Choroid plexus epithelial cell (primary cell): ENCODE measurements around the gene PFN3.

Experiments
- DNase-seq: peaks from one replicate; pipeline ENCODE4 v3.0.0-alpha.2; 2010; ENCODE audit warnings: low read depth
- H3K4me3 ChIP-seq: 2 replicates; pipeline ENCODE4 v1.5.1; 2011; ENCODE audit warnings: low read depth, mild to moderate bottlenecking, control low read depth, low read length, moderate library complexity
- TF ChIP-seq, protein P1 (sequence below): conservative IDR thresholded peaks from 2 replicates; pipeline ENCODE4 v1.5.1; 2011; ENCODE audit warnings: low read depth, mild to moderate bottlenecking, control low read depth, inconsistent platforms, low read length, moderate library complexity

Gene PFN3

DNA sequence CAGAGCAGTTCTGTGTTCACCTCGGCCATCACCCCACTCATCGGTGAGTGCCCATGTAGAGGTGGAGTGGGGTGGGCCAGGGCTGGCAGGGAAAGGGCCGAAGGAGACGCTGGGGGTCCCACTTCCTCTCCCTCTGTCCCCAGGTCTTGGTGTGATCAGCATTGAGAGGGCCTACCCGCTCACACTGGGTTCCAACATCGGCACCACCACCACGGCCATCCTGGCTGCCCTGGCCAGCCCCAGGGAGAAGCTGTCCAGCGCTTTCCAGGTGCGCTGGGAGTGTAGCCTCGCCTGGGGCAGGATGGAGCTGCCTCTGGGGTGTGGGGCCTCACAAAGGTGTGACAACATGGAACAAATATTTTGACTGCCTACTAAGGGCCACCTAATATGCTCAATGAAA lies 3.7 kb downstream of the PFN3 start:
- no peak overlapping the region for H3K4me3 ChIP-seq
- DNase-seq = no peak
- TF ChIP-seq, protein P1, sequence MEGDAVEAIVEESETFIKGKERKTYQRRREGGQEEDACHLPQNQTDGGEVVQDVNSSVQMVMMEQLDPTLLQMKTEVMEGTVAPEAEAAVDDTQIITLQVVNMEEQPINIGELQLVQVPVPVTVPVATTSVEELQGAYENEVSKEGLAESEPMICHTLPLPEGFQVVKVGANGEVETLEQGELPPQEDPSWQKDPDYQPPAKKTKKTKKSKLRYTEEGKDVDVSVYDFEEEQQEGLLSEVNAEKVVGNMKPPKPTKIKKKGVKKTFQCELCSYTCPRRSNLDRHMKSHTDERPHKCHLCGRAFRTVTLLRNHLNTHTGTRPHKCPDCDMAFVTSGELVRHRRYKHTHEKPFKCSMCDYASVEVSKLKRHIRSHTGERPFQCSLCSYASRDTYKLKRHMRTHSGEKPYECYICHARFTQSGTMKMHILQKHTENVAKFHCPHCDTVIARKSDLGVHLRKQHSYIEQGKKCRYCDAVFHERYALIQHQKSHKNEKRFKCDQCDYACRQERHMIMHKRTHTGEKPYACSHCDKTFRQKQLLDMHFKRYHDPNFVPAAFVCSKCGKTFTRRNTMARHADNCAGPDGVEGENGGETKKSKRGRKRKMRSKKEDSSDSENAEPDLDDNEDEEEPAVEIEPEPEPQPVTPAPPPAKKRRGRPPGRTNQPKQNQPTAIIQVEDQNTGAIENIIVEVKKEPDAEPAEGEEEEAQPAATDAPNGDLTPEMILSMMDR = no peak

DNA sequence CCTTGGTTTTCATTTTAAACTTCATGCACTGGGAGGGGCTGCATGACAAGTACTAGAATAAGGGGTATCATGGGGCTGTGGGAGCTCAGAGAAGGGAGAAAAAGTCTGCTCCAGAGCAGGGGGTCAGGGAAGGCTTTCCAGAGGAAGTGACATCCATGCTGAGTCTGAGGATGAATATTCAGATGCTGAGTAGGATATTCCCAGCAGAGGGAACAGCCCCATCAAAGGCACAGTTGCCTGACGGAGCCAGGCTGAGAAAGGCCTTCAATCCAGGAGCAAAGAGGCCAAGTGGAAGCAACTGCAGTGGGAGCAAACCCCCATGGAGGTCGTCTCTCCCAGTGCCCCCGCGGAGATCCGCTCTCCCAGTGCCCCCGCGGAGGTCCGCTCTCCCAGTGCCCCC lies 4.4 kb downstream of the PFN3 start:
- TF ChIP-seq, protein P1 = no peak
- DNase-seq = no peak
- H3K4me3 ChIP-seq = no peak overlapping the region

DNA sequence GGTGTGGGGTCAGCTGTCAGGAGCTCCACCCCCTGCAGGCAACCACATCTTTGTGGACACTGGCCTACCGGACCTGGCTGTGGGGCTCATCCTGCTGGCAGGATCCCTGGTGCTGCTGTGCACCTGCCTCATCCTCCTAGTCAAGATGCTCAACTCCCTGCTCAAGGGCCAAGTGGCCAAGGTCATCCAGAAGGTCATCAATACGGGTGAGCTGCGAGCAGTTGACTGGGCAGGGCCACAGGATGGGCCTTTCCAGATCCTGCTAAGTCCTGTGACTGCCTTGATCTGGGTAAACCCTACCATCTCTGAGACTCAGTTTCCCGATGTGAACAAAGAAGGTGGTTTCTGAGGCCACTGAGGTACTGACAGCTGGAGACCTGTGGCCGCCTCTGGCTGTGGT lies 6.5 kb downstream of the PFN3 start:
- TF ChIP-seq, protein P1 = no peak
- DNase-seq = no peak
- no peak overlapping the region for H3K4me3 ChIP-seq

DNA sequence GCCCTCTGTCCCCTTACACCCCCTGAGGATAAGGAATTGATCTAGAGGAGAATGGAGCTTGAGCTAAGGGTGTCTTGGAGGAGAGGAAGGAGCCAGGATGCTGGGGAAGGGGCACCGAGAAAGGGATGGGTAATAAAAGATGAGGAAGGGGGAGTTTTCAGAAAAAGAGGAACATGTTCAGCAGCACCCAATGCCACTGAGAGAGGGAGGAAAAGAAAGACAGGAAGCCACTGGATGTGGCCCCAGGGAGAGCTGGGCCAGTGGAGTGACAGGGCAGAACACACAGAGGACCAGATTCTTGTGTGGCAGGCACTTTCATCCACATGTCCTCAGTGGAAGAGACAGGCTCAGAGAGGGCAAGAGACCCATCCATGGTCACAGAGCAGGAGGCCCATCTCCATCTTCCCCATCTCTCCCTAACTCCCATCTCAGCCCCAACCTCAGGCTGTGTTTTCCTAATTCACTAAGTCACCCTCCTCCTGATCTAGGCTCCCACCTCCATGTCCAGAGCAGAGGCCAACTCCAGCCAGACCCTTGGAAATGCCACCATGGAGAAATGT lies 7.2 kb downstream of the PFN3 start:
- TF ChIP-seq, protein P1 = no peak
- no peak overlapping the region for H3K4me3 ChIP-seq
- no peak for DNase-seq

DNA sequence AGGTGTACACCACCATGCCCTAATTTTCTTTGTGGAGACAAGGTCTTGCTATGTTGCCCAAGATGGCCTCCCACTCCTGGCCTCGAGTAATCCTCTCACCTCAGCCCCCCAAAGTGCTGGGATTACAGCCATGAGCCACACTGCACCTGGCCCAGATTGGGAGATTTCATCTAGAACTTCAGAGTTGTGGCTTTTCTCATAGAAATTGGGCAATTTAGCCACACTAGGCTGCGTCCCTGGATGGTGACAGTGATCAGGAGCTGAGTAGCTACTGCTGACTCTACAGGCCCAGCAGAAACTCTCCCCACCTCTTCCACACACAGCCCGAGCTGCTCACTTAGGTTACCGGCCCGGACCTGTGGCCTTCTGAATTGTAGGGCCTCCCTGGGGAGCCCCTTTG lies 7.7 kb downstream of the PFN3 start:
- DNase-seq = no peak
- TF ChIP-seq, protein P1 = no peak
- no peak overlapping the region for H3K4me3 ChIP-seq

DNA sequence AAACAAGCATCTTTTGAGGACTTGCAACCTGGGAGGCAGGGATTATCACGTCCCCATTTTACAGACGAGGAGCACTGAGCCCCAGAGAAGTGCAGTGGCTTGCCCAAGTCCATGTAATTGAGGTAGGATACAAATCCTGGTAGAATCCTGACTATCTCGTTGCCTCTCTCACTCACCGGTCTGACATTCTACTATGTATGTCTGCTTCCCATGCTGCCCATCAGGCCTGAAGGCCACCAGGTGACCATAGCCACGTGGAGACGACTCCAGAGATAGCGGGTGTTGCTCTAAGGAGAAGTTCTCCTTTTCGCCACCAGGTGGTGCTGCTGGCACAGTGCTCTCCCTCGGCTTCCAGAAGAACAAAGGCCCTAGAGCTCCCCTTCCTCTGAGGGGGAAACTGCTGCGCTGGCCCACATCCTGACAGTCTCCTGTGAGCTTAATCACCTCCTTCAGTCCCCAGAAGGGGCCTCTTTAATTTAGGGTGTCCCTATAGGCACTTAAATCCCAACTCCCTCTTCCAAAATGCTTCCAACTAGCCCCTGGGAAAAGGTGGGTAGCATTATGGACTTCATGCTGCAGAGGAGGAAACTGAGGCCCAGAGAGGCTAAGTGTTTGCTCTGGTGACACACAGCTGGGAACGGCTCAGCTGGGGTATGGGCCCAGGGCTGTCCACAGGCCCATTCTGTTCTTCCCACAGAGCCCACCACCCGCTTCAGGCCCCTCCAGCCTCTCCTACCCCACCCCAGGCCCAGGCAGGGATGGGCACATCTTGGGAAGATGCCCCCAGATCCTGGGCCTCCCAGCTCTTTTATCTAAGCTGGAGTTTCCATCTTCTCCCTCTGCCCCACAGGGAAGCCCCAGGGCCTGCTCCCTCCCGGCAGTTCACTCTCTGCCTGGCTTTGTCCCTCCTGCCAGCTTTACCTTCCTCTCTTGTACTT lies 9.8 kb downstream of the PFN3 start:
- peak; percentile 88 for DNase-seq
- H3K4me3 ChIP-seq = no peak overlapping the region
- TF ChIP-seq, protein P1 = peak; percentile 94
